Retinal pigment epithelial cell (primary cell): Measurements from ENCODE around the gene MRPL41.

Experiments used
- DNase-seq: peaks from one replicate; pipeline ENCODE4 v3.0.0-alpha.2; 2010; ENCODE audit warnings: low read depth
- H3K4me3 ChIP-seq: 2 replicates; pipeline ENCODE4 v1.5.1; 2011; ENCODE audit warnings: mild to moderate bottlenecking, low read length, control low read depth, moderate library complexity
- TF ChIP-seq, protein P1 (sequence below): conservative IDR thresholded peaks from 2 replicates; pipeline ENCODE4 v1.5.1; 2011; ENCODE audit warnings: low read depth, low read length, control low read depth, inconsistent platforms

Gene MRPL41

DNA sequence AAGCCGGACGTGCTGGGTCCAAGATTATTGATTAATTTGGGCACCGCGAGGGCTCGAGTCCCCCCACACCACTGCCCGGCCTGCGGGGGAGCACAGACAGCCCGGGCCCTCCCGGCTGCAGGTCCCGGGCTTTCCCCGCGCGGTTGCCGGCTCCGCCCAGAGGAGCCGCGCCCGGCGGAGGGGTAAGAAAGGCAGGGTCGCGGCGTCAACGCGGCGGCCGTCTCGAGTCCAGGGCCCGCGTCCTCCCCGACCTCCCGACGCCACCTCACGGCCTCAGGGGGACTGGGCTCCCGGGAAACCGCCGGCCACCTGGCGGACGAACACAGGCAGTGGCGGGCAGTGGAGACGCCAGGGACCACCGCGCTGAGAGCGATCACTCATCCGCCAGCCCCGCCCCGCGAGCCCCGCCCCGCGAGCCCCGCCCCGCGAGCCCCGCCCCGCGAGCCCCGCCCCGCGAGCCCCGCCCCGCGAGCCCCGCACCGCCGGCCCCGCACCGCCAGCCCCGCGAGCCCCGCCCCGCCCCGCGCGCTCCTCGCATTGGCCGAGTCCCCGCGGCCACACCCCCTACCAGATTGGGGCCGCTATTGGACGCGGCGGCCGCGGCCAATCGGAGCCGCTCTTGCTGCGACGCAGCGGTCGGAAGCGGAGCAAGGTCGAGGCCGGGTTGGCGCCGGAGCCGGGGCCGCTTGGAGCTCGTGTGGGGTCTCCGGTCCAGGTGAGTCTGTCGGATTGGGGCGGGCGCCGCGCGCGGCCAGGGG lies at the start of gene MRPL41:
MRPL41 (plus strand) TSS at position 616 of the 758 bp plus-strand sequence. CDS start 203 bp downstream, outside the sequence.
- peak within 1 kb of the TSS; percentile 74 for H3K4me3 ChIP-seq
- no peak for DNase-seq
- TF ChIP-seq, protein P1, sequence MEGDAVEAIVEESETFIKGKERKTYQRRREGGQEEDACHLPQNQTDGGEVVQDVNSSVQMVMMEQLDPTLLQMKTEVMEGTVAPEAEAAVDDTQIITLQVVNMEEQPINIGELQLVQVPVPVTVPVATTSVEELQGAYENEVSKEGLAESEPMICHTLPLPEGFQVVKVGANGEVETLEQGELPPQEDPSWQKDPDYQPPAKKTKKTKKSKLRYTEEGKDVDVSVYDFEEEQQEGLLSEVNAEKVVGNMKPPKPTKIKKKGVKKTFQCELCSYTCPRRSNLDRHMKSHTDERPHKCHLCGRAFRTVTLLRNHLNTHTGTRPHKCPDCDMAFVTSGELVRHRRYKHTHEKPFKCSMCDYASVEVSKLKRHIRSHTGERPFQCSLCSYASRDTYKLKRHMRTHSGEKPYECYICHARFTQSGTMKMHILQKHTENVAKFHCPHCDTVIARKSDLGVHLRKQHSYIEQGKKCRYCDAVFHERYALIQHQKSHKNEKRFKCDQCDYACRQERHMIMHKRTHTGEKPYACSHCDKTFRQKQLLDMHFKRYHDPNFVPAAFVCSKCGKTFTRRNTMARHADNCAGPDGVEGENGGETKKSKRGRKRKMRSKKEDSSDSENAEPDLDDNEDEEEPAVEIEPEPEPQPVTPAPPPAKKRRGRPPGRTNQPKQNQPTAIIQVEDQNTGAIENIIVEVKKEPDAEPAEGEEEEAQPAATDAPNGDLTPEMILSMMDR, result peak; percentile 59

DNA sequence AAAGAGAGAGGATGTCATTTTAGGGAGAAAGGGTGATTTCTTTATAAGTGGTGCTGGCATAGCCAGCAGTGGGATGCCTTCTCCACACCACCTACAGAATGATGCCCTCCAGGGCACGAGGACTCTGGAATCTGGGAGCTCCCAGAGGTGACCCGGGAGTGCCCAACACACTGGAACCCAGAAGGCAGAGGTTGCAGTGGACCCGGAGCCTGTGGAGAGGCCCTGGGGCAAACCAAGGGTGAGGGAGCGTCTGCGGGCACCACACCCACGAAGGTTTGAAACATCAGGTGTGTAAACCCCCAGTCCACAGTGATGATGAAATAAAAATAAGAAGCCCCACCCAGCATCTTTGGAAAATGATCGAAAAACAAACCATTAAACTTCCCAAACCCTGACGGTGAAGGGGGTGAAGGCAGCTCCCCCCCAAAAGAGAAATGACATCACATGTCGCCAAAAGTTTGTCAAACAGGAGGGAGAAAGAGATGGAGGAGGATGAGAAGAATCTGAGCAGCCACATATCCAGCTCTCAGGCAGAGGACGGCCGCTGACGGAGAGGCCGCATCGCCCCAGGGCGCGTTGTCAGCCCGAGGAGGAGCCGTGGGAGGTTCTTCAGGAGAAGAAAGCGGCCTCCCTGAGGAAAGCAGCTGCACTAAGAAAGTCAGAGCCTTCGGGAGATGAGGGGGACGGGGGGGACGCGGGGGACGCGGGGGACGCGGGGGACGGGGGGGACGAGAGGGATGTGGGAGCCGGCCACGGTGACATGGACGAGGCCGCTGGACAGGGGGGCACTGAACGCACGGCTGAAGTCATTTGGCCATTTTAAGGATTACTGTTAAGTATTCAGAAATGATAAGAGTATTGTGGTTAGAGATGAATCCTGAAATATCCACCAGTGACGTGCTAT lies 49.4 kb upstream of the MRPL41 start:
- TF ChIP-seq, protein P1, result no peak
- no peak overlapping the region for H3K4me3 ChIP-seq
- no peak for DNase-seq

DNA sequence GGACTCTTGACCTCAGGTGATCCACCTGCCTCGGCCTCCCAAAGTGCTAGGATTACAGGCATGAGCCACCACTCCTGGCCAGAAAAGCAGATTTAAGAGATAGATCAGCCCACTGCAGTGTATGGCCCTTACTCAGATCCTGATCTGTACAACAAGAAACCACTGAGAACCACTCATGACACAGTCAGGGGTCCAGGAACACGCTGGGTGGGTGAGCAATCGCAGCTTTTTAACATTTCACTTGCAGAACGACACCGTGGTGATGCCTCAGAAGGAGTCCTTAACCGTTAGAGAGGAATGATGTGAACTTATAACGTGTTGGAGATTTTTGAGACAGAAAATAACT lies 47.3 kb upstream of the MRPL41 start:
- TF ChIP-seq, protein P1, result no peak

DNA sequence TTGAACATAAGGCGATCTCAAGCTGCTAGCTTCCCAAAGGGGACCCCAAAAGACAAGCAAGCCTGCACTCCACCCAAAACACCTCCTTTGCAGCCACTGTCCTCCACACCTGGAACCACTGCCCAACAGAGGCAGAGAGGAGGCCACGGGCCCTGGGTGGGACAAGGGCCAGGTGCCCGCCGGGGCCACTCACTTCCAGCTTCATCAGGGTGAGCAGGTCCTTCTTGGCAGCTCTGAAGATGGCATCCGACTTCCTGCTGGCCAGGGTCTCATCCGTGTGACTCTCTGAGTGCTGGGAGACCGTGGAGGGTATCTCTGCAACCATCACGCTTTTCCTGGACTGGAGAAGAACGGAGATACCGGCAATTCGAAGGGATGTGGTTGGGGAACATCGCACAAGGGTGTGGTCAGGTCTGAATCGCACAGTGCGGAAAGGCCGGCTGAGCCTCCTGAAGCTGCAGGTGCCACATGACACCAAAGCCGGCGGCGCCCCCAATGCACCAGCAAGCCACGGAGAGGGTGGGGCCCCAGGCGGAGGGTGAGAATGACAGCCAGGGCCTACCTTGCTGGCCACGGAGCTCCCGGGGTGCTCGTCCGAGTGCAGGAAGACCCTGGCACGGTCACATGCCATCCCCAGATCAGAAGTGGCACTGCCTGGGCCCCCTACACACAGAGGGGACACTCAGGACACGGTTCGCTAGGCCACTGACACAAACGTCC lies 46.1 kb upstream of the MRPL41 start:
- H3K4me3 ChIP-seq, result no peak overlapping the region
- TF ChIP-seq, protein P1, result no peak
- DNase-seq, result no peak

More for the DNA sequence above, 47.3 kb upstream of the MRPL41 start:
- H3K4me3 ChIP-seq, result no peak overlapping the region
- no peak for DNase-seq

DNA sequence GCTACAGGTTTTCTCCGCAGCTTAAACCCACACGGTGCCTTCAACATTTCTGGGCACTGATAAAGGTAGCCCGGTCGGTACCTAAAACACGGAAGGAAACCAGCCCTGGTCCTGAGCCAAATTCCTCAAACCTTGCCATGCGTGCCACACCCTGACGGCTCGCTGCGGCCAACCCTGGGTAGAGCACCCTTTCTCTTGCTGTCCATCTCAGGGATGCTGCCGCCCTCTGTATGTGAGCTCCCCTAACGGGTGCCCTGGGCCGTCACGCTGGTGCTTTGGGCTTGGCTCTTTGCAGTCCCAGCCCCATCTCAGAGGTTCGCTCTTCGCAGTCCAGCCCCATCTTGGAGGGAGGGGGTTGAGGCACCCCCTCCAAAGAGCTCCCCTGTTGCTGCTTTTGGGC lies 45.4 kb upstream of the MRPL41 start:
- no peak overlapping the region for H3K4me3 ChIP-seq
- no peak for DNase-seq
- TF ChIP-seq, protein P1, result no peak

DNA sequence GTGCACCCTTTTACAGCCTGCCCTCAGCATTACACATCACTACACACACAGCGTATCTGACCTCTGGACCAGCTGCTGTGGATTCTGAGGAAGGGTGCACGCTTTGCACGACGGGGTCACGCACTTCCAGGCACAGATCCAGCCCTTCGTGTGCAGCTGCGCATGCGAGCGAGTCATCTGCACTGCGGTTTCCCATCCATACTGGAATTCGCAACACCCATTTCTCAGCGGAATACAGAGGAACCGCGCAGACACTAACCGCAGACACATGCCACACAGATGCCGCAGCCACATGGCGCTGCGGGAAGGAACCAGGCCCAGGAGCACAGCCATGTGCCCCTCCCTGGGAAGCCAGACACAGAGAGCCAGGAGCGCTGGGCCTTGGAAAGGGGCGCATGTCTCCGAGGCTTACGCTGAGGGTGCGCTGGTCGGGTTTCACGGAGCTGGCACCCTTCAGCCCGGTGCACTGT lies 44.9 kb upstream of the MRPL41 start:
- no peak for DNase-seq
- no peak overlapping the region for H3K4me3 ChIP-seq
- TF ChIP-seq, protein P1, result no peak
